Measurements from ENCODE around the gene SLC34A1. TPM values are rescaled to one million over a fixed set of nuclear protein-coding genes. Genes with fewer than 3 reads are reported as not detected.

Gene SLC34A1
- total RNA-seq, 1 experiment from 2014 or later: not detected

DNA sequence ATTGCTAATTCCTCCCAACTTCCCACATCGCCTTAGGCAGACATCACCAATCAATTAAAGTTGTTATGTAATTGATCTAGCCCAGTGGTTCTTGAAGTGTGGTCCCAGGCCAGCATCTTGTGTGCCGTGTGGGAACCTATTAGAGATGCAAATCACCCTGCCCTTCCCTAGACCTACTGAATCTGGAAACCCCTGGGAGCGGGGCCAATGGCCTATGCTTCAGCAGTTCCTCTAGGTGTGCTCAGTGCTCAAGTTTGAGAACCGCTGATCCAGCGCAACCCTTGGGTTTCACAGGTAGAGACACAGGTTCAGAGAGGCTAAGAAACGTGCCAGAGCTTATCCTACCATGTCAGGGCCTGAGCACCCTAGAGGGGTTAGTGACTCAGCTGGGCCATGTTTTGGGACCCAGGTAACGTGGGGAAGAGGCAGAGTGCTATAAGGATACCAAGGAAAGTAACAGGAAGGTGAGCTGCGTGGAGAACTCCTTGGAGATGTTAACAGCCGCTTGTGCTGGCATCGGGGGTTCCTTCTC, 4.4 kb downstream of the SLC34A1 start:
- Histone ChIP-seq H3K4me1 (peaks cover 22% of the 10 kb centered on the region), H3K4me3 (ENCODE audit: low read depth, low read length) (no peak overlapping the region), H3K9me3 (no peaks in the 10 kb centered on the region), H3K27me3 (replicated peaks; ENCODE audit: control insufficient read depth, insufficient read depth, low read length) (no peaks in the 10 kb centered on the region), H3K36me3 (ENCODE audit: control insufficient read depth, insufficient read depth, low read length) (no peaks in the 10 kb centered on the region)
- Mint-ChIP-seq H3K36me3 (ENCODE audit: insufficient read depth, unreplicated experiment) (peaks cover 12% of the 10 kb centered on the region), H3K27me3 (ENCODE audit: insufficient read depth, unreplicated experiment) (no peaks in the 10 kb centered on the region), H3K4me3 (ENCODE audit: unreplicated experiment) (no peak overlapping the region), H3K9me3 (ENCODE audit: unreplicated experiment) (no peaks in the 10 kb centered on the region), H3K4me1 (ENCODE audit: low read depth, unreplicated experiment) (peaks cover 16% of the 10 kb centered on the region), H3K27ac (ENCODE audit: unreplicated experiment) (no peak overlapping the region)
- TF ChIP-seq CTCF (IDR thresholded peaks at IDR 0.05; ENCODE audit: insufficient read depth in 1 of 2, low read depth in 1 of 2, low read length in 1 of 2, severe bottlenecking in 1 of 2, unreplicated experiment in 1 of 2): no peak
- BruUV-seq (replicated peaks): no TSS peak
- ChIA-PET POLR2A (interaction anchor here (1.0 to 1.1 kb wide), 2 partner anchors 10 to 38 kb away, joined by 3 to 11 read pairs; partner anchors contain the start of gene GRK6), CTCF (interaction anchor here (1.3 to 4.7 kb wide), 4 partner anchors 10 to 113 kb away, joined by 5 to 148 read pairs (median 33); partner anchors contain the start of gene PFN3)
- intact Hi-C loops (cut with micrococcal nuclease; ENCODE audit: unreplicated experiment): no loop called here
- no peak for DNase-seq

GRCh38 chr5:177389241-177390169, 5.3 kb downstream of the SLC34A1 start:
- peak overlapping the region; percentile 17 for H3K4me3 Mint-ChIP-seq (ENCODE audit: unreplicated experiment)
- H3K9me3 Mint-ChIP-seq (ENCODE audit: unreplicated experiment): no peaks in the 10 kb centered on the region
- Histone ChIP-seq H3K9me3 (no peaks in the 10 kb centered on the region), H3K4me1 (peaks cover 22% of the 10 kb centered on the region), H3K4me3 (ENCODE audit: low read depth, low read length) (no peak overlapping the region), H3K27me3 (replicated peaks; ENCODE audit: control insufficient read depth, insufficient read depth, low read length) (no peaks in the 10 kb centered on the region), H3K36me3 (ENCODE audit: control insufficient read depth, insufficient read depth, low read length) (no peaks in the 10 kb centered on the region)
- no TSS peak for BruUV-seq (replicated peaks)
- peak overlapping the region; percentile 33 for H3K27ac Mint-ChIP-seq (ENCODE audit: unreplicated experiment)
- POLR2A ChIA-PET: interaction anchor here (0.7 to 2.3 kb wide), 6 partner anchors 11 to 38 kb away, joined by 3 to 13 read pairs (median 4); partner anchors contain the start of genes GRK6 and LMAN2
- peaks cover 16% of the 10 kb centered on the region for H3K4me1 Mint-ChIP-seq (ENCODE audit: low read depth, unreplicated experiment)
- peaks cover 12% of the 10 kb centered on the region for H3K36me3 Mint-ChIP-seq (ENCODE audit: insufficient read depth, unreplicated experiment)
- no peak for TF ChIP-seq CTCF (IDR thresholded peaks at IDR 0.05; ENCODE audit: insufficient read depth in 1 of 2, low read depth in 1 of 2, low read length in 1 of 2, severe bottlenecking in 1 of 2, unreplicated experiment in 1 of 2)
- no peaks in the 10 kb centered on the region for H3K27me3 Mint-ChIP-seq (ENCODE audit: insufficient read depth, unreplicated experiment)
- CTCF ChIA-PET: interaction anchor here (1.0 to 4.7 kb wide), 8 partner anchors 11 to 112 kb away, joined by 3 to 148 read pairs (median 16); partner anchors contain the start of genes LMAN2, PDLIM7 and PFN3
- DNase-seq: peak; percentile 49 to 69
- intact Hi-C loops (cut with micrococcal nuclease; ENCODE audit: unreplicated experiment): loop anchor here (1.0 to 2.0 kb wide), 5 partner anchors 10 to 71 kb away; no protein-coding TSS in a partner anchor
